Subcutaneous adipose tissue (tissue), 4 donors: Measurements from ENCODE around the gene FAM131A. TPM values are rescaled to one million over a fixed set of nuclear protein-coding genes. Genes with fewer than 3 reads are reported as not detected.

ENCODE experiments used
- total RNA-seq, 4 donors: library from RNA; depleted of rRNA; stranded (reverse); fragments of >200 nt; gene quantifications; one replicate each; pipeline ENCODE4 v1.1.0, GENCODE V29; 2016
- TF ChIP-seq, protein P1 (sequence below): fragments of 450-650 bp; IDR thresholded peaks from one replicate; pipeline ENCODE4 v1.5.1; 2016; ENCODE audit warnings: low read depth, mild to moderate bottlenecking, control low read depth, antibody characterized with exemption, moderate library complexity

The FAM131A gene
- total RNA-seq, 4 donors from 2014 or later = 9.8 to 17.1 (median 13.8) TPM

DNA sequence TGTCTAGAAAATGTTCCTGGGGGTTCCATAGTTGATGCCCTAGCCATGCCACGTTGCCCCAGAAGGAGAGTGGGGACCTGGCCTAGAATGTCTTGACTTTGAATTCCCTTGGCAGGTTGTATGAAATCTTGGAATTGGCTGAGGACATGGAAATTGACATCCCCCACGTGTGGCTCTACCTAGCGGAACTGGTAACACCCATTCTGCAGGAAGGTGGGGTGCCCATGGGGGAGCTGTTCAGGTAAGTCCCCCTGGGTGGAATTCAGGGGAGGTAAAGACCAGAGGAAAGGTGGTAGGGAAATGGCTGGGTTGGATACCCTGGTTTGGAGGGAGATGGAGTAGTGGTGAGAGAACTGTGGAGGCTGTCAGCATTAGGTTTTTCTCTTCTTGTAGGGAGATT, 8.9 kb upstream of the FAM131A start:
- TF ChIP-seq, protein P1, sequence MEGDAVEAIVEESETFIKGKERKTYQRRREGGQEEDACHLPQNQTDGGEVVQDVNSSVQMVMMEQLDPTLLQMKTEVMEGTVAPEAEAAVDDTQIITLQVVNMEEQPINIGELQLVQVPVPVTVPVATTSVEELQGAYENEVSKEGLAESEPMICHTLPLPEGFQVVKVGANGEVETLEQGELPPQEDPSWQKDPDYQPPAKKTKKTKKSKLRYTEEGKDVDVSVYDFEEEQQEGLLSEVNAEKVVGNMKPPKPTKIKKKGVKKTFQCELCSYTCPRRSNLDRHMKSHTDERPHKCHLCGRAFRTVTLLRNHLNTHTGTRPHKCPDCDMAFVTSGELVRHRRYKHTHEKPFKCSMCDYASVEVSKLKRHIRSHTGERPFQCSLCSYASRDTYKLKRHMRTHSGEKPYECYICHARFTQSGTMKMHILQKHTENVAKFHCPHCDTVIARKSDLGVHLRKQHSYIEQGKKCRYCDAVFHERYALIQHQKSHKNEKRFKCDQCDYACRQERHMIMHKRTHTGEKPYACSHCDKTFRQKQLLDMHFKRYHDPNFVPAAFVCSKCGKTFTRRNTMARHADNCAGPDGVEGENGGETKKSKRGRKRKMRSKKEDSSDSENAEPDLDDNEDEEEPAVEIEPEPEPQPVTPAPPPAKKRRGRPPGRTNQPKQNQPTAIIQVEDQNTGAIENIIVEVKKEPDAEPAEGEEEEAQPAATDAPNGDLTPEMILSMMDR = no peak

DNA sequence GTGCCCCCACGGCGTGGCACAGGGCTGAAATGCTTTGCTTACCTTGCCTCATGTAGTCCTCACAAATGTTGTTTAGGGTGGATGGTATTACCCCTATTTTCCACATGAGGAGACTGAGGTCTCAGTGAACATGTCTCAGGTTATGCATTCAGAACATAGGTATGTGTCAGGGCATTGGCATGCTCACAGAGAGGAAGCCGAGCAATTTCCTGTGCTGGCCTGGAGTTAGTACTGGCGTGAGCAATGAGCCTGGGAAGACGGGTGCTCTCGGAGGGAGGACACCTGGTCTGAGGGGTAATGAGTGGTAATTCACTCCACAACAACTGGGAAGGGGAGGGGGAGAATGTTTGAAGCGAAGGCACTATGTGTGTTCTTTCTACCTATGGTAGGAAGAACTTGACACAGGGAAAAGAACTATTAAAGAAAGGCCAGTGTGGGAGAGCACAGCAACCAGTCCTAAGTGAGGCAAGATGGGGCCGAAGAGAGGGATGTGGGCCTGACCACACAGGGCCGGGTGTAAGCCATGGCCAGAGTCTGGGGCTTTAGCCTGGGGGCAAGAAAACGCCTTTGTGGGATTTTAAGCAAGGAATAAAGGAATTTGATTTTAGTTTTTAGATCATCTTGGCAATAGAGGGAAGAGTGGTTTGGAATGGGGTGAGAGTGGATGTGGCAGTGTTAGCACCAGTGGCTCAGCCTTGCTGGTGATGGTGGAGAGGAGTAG, 4.9 kb upstream of the FAM131A start:
- TF ChIP-seq, protein P1 = no peak

DNA sequence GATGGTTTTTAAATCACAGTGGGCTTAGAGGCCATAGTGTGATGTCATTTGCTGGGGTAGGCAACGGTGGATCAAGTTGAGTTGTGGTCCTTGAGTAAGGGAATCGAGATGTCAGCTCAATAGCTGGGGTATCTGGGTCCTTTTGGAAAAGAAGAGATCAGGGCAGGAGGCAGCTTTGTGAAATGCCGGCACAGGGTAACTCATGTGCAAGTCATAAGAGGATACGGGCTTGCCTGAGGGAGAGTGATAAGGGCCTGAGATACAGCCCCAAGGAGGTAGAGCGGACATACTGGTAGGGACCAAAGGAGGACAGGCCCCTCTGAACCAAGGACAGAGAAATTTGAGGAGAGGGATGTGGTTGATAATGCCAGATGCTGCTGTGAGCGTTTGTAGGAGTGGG, 4.2 kb upstream of the FAM131A start:
- TF ChIP-seq, protein P1 = no peak

DNA sequence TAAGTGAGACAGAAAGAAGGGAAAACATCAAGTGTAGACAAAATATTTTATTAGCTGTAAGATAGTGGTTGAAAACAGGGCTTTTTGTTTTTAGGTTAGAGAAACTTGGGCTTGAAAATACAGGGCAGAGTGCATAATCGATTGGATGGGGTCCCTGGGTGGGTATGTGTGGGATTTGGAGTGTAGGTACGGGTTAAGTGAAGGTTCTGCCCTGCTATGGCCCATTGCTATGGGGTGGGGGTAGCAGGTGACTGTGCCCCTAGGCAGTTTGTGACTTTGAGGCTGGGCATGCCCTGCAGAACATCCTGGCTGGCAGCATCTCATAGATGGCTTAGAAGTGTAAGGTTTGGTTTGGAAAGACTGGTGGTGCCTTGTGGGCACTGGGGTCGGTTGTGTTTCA, 3.7 kb upstream of the FAM131A start:
- TF ChIP-seq, protein P1 = no peak

DNA sequence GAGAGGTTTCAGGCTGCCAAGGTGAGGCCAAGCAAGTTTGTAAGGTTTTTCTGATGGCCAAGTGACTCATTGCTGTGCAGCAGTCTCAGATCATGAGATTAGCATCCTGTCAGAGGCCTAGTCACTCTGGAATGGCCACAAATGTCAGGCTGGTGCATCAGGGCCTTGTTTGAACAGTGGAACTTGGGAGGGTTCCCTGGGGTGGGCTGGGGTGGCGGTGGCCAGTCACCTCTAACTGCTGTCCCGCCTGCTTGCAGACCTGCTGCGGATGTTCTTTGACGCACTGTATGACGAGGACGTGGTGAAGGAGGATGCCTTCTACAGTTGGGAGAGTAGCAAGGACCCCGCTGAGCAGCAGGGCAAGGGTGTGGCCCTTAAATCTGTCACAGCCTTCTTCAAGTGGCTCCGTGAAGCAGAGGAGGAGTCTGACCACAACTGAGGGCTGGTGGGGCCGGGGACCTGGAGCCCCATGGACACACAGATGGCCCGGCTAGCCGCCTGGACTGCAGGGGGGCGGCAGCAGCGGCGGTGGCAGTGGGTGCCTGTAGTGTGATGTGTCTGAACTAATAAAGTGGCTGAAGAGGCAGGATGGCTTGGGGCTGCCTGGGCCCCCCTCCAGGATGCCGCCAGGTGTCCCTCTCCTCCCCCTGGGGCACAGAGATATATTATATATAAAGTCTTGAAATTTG, 2.8 kb upstream of the FAM131A start:
- TF ChIP-seq, protein P1 = no peak

DNA sequence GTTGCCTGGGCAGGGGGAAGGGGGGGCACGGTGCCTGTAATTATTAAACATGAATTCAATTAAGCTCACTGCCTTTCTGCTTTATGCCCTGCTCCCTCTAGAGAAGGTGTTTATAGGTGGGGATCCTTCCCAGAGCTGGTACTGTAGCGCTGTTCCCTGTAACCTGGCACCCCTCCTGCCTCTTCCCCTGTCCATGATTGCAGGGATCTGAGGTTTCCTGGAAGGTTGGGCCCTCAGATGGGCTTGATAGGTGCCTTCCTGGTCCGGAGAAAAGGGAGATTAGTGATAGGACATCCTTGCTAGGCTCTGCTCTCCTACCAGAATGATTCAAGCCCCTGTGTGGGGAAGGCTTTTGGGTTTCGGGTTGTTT, 2.1 kb upstream of the FAM131A start:
- TF ChIP-seq, protein P1 = no peak

DNA sequence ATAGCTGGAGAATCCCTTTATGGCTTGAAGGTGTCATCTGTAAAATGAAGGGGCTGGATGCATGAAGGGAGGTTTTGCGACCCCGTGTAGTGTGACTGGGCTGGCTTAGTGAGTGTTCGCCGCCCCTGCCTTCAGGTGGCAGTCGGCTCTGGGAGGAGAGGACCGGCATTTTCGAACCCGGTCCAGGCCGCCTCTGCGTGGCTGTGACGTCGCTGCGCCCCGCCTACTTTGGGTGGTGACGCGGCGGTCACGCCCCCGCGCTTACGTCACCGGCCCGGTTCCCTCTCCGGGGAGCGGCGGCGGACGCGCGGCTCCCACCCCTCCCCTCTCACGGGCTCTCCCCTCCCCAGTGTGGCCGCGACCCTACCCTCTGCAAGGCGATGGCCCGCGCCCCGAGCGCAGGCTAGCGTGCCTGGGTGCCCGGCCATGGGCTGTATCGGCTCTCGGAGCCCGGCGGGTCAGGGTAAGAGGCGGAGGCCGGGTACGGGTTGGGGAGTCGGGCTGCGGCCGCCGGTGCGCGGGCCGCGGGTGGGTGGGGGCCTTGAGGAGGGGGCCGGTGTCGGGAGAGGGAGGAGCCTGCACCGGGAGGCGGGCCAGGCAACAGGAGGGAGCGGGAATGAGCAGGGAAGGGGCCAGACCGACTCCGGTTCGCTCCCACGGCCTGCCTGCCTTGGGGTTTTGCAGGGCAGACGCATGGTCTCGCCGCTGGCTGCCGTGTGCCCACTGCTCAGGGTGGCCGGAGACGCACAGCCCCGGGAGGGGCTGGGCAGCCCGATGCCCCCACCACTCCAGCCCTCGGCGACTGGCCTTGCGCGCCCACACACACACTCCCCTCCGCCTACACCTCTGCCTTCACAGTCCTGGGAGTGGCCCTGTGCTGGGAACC, 1.5 kb upstream of the FAM131A start:
- TF ChIP-seq, protein P1 = no peak
